ENCODE data around the gene COL18A1. TPM values are rescaled to one million over a fixed set of nuclear protein-coding genes. Genes with fewer than 3 reads are reported as not detected.

Gene COL18A1
- polyA plus RNA-seq, 3 donors = 0.80 to 4.1 (median 1.1) TPM

GRCh38 chr21:45433911-45434644 is 29.1 kb downstream of the COL18A1 start:
- Mint-ChIP-seq H3K36me3 (no peaks in the 10 kb centered on the region), H3K4me1 (peaks cover 12% of the 10 kb centered on the region), H3K9me3 (peaks cover 0 to 4% (median 0%) of the 10 kb centered on the region in 7 donors), H3K27me3 (ENCODE audit: low read depth in 3 of 3) (peaks cover 0 to 22% (median 6%) of the 10 kb centered on the region in 3 donors), H3K27ac (peak overlapping the region in 1 of 7 donors; percentile 36), H3K4me3 (no peak overlapping the region)
- H3K79me2 ChIP-seq (ENCODE audit: insufficient read depth, low read length) = no peaks in the 10 kb centered on the region
- H3K4me2 ChIP-seq (replicated peaks; ENCODE audit: extremely low read depth, low read length, poor library complexity, severe bottlenecking) = no peak overlapping the region
- TF ChIP-seq CTCF (IDR thresholded peaks at IDR 0.05) = no peak
- no peak overlapping the region for H3K4me3 ChIP-seq (replicated peaks in 1 of 3; ENCODE audit: low read depth in 2 of 3, low read length in 3 of 3)
- H2AFZ ChIP-seq (ENCODE audit: insufficient read depth, low read depth, low read length, poor library complexity, severe bottlenecking) = no peak overlapping the region
- 90% methylated on average over 5 of the region's 11 CpGs for WGBS (ENCODE audit: insufficient coverage)
- no peak for DNase-seq
- no peaks in the 10 kb centered on the region for H4K20me1 ChIP-seq (ENCODE audit: insufficient read depth, low read length)
- H3K9ac ChIP-seq (ENCODE audit: insufficient read depth, low read length, poor library complexity, severe bottlenecking) = no peak overlapping the region
- intact Hi-C loops (cut with micrococcal nuclease) = loop anchor here in 1 of 2 donors (2.0 kb wide), 1 partner anchor 289 kb away; no protein-coding TSS in a partner anchor
- no peaks in the 10 kb centered on the region for H3K27me3 ChIP-seq (ENCODE audit: control insufficient read depth in 2 of 2, insufficient read depth in 2 of 2, low read length in 2 of 2)
- no peak overlapping the region for H3K27ac ChIP-seq (ENCODE audit: low read depth in 1 of 2, low read length in 2 of 2)
- peaks cover 15 to 18% of the 10 kb centered on the region in 2 donors for H3K4me1 ChIP-seq (ENCODE audit: control insufficient read depth in 1 of 2, insufficient read depth in 2 of 2, low read length in 2 of 2)
- no peaks in the 10 kb centered on the region for H3K36me3 ChIP-seq (replicated peaks in 1 of 2; ENCODE audit: control insufficient read depth in 1 of 2, insufficient read depth in 2 of 2, low read length in 2 of 2)
- no peaks in the 10 kb centered on the region for H3K9me3 ChIP-seq (replicated peaks in 1 of 2; ENCODE audit: control insufficient read depth in 1 of 2, insufficient read depth in 1 of 2, low read length in 2 of 2)

- Histone ChIP-seq H3K36me3 (replicated peaks in 1 of 2; ENCODE audit: control insufficient read depth in 1 of 2, insufficient read depth in 2 of 2, low read length in 2 of 2) (no peaks in the 10 kb centered on the region), H2AFZ (ENCODE audit: insufficient read depth, low read depth, low read length, poor library complexity, severe bottlenecking) (no peak overlapping the region), H3K9me3 (replicated peaks in 1 of 2; ENCODE audit: control insufficient read depth in 1 of 2, insufficient read depth in 1 of 2, low read length in 2 of 2) (no peaks in the 10 kb centered on the region), H3K4me1 (ENCODE audit: control insufficient read depth in 1 of 2, insufficient read depth in 2 of 2, low read length in 2 of 2) (peaks cover 16 to 21% of the 10 kb centered on the region in 2 donors), H3K27ac (ENCODE audit: low read depth in 1 of 2, low read length in 2 of 2) (no peak overlapping the region), H3K4me2 (replicated peaks; ENCODE audit: extremely low read depth, low read length, poor library complexity, severe bottlenecking) (no peak overlapping the region), H3K27me3 (ENCODE audit: control insufficient read depth in 2 of 2, insufficient read depth in 2 of 2, low read length in 2 of 2) (no peaks in the 10 kb centered on the region), H3K9ac (ENCODE audit: insufficient read depth, low read length, poor library complexity, severe bottlenecking) (no peak overlapping the region), H3K79me2 (ENCODE audit: insufficient read depth, low read length) (no peaks in the 10 kb centered on the region), H4K20me1 (ENCODE audit: insufficient read depth, low read length) (no peaks in the 10 kb centered on the region), H3K4me3 (replicated peaks in 1 of 3; ENCODE audit: low read depth in 2 of 3, low read length in 3 of 3) (no peak overlapping the region)
- H3K27ac Mint-ChIP-seq = no peak overlapping the region
- no peaks in the 10 kb centered on the region for H3K36me3 Mint-ChIP-seq
- no peak for TF ChIP-seq CTCF (IDR thresholded peaks at IDR 0.05)
- intact Hi-C loops (cut with micrococcal nuclease) = loop anchor here (2.0 to 5.0 kb wide), 2 partner anchors 290 to 292 kb away; no protein-coding TSS in a partner anchor
- WGBS (ENCODE audit: insufficient coverage) = 88% methylated on average over 11 of the region's 17 CpGs
- peaks cover 0 to 22% (median 3%) of the 10 kb centered on the region in 3 donors for H3K27me3 Mint-ChIP-seq (ENCODE audit: low read depth in 3 of 3)
- H3K9me3 Mint-ChIP-seq = peaks cover 0 to 3% (median 0%) of the 10 kb centered on the region in 7 donors
- H3K4me1 Mint-ChIP-seq = peaks cover 19% of the 10 kb centered on the region
- no peak for DNase-seq
- H3K4me3 Mint-ChIP-seq = no peak overlapping the region
Observed at GRCh38 chr21:45434645-45435217, 29.8 kb downstream of the COL18A1 start.

Measured in CD14-positive monocyte (primary cell).